Bone marrow (tissue), 2 donors: Measurements from ENCODE around the gene ZNF879.

ENCODE experiments used
- DNase-seq, 2 donors: peaks; one replicate each; lab custom pipeline; 2025; lab: John Stamatoyannopoulos, UW

The ZNF879 gene

GRCh38 chr5:179008667-179009066 is 14.9 kb upstream of the ZNF879 start:
- no peak for DNase-seq

- DNase-seq = no peak
Measured at GRCh38 chr5:179033004-179033580, 9.5 kb downstream of the ZNF879 start.

GRCh38 chr5:179044765-179045164 is 21.2 kb downstream of the ZNF879 start:
- DNase-seq = no peak

- no peak for DNase-seq
Measured at GRCh38 chr5:179051784-179052183, 28.2 kb downstream of the ZNF879 start.

GRCh38 chr5:179054036-179054785 is 30.6 kb downstream of the ZNF879 start:
- DNase-seq = no peak

- no peak for DNase-seq
Measured at GRCh38 chr5:179054876-179055275, 31.3 kb downstream of the ZNF879 start.

- no peak for DNase-seq
Measured at GRCh38 chr5:179055436-179055835, 31.8 kb downstream of the ZNF879 start.

GRCh38 chr5:179055841-179056240 is 32.2 kb downstream of the ZNF879 start:
- no peak for DNase-seq

- DNase-seq = peak; percentile 39 to 55
Measured at GRCh38 chr5:179060116-179061008, 36.8 kb downstream of the ZNF879 start, which contains the start of gene ZNF354C. TSS of gene ZNF354C (plus strand) at chr5:179060373. CDS start at chr5:179062069, 1,696 bp downstream.

- DNase-seq = no peak
Measured at GRCh38 chr5:179061025-179061424, 37.4 kb downstream of the ZNF879 start.

- no peak for DNase-seq
Measured at GRCh38 chr5:179065703-179066102, 42.1 kb downstream of the ZNF879 start.

- DNase-seq = no peak
Measured at GRCh38 chr5:179079165-179079987, 55.8 kb downstream of the ZNF879 start.

- DNase-seq = no peak
Measured at GRCh38 chr5:179080724-179081123, 57.1 kb downstream of the ZNF879 start.
